DND-41 (cell line): ENCODE results near the gene ZNF521.

Experiments
- EZH2 ChIP-seq: IDR thresholded peaks from 3 replicates; pipeline ENCODE4 v1.6.1; 2012; ENCODE audit warnings: borderline replicate concordance, low read depth, mild to moderate bottlenecking, moderate library complexity, low read length, inconsistent platforms; ENCODE audit not compliant: severe bottlenecking
- TF ChIP-seq, protein P1 (sequence below): IDR thresholded peaks from 2 replicates; pipeline ENCODE4 v1.5.1; 2012; ENCODE audit warnings: borderline replicate concordance, low read length, moderate library complexity, mild to moderate bottlenecking; ENCODE audit not compliant: poor library complexity, severe bottlenecking; ENCODE audit errors: extremely low read depth

DNA sequence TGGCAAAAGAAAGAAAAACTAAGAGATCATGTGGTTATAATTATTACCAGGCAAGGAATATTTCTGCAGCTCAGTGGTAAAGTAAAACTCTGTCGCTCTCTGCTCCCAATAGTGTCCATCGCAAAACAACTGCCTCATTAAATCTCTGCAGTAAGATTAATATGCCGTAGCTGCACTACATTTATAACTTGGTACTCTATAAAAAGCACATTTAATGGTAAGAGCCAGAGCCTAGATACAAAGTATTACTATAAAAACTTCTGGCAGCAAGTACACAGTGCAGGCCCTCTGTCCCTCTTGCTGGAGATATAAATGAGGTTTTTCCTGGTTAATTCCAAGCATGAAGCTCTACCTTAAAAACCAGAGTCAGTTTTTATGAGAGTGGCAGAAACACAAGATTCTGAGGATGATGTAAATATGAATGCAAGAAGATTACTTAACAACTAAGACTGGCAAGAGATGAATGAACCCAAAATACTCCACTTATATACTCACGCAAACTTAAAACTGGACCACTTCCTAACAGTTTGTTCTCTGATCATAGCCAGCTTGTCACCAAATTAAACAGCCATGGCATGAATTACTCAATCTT, 25.5 kb downstream of the ZNF521 start:
- TF ChIP-seq, protein P1, sequence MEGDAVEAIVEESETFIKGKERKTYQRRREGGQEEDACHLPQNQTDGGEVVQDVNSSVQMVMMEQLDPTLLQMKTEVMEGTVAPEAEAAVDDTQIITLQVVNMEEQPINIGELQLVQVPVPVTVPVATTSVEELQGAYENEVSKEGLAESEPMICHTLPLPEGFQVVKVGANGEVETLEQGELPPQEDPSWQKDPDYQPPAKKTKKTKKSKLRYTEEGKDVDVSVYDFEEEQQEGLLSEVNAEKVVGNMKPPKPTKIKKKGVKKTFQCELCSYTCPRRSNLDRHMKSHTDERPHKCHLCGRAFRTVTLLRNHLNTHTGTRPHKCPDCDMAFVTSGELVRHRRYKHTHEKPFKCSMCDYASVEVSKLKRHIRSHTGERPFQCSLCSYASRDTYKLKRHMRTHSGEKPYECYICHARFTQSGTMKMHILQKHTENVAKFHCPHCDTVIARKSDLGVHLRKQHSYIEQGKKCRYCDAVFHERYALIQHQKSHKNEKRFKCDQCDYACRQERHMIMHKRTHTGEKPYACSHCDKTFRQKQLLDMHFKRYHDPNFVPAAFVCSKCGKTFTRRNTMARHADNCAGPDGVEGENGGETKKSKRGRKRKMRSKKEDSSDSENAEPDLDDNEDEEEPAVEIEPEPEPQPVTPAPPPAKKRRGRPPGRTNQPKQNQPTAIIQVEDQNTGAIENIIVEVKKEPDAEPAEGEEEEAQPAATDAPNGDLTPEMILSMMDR = no peak
- no peak for TF ChIP-seq EZH2
